Measurements from ENCODE around the gene OXCT1.
A peak's percentile ranks its signal among the peaks of the same experiment; 100 is the strongest.
"Not testable (repeated sequence)": the region's sequence is repeated elsewhere in the genome, so short reads cannot be mapped to it uniquely, and the experiment has no call there.

OXCT1 gene

GRCh38 chr5:41716382-41716781 lies 153.8 kb downstream of the OXCT1 start:
- no peak for DNase-seq (ENCODE audit: low spot score)

DNA sequence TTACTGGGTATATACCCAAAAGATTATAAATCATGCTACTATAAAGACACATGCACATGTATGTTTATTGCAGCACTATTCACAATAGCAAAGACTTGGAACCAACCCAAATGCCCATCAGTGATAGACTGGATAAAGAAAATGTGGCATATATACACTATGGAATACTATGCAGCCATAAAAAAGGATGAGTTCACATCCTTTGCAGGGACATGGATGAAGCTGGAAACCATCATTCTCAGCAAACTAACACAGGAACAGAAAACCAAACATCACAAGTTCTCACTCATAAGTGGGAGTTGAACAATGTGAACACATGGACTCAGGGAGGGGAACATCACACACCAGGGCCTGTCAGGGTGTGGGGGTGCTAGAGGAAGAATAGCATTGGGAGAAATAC lies 155.8 kb downstream of the OXCT1 start:
- not testable (repeated sequence) for DNase-seq (ENCODE audit: low spot score)

DNA sequence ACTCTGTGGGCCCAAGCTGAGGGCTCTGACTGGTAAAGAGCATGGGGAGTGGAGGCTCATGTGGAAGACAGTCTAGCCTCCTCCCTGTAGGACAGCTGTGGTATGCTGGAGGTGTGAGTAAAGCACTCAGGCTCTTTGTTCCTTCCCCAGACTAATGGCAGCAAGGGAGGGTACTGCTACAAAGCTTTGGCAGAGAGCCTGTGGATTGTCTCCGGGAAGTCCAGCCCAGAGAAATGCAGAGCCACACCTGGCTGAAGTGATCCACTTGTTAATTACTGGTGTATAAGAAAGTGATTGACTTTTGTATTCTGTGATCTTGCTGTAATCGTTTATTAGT lies 161.7 kb downstream of the OXCT1 start:
- no peak for DNase-seq (ENCODE audit: low spot score)

DNA sequence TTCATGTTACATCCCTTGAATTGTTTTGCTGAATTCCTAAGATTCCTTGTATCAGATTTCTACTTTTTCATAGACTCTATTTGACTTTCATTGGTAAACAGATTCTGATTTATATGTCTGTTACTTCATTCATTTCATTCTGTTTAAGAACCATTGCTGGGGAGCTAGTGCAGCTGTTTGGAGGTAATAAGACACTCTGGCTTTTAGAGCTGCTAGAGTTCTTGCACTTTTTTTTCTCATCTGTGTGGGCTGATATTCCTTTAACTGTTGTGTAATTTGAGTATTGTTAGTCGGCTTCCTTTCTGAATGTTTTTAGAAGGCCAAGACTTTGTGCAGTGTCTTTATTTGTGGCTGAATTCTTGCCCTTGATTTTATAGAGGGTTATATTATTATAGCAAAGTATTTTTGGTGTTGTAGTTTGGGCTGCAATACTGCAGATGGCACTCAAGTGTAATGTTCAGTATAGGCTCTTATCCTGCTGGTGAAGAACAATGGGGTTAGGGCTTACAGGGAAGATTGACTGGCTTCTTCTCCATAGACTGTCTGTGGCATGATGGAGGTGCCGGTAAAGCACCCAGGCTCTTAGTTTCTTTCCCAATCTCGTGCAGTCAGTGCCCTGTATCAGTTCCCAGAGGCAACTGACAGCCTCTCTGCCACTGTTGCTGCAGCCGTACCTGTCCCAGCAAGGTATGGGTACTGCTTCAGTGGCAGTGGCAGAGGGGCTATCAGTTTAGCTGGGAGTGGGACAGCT lies 162.2 kb downstream of the OXCT1 start:
- peak; percentile 44 for DNase-seq (ENCODE audit: low spot score)

GRCh38 chr5:41695920-41696582 lies 174.2 kb downstream of the OXCT1 start:
- DNase-seq (ENCODE audit: low spot score), result peak; percentile 56

- DNase-seq (ENCODE audit: low spot score), result peak; percentile 6
Observed at GRCh38 chr5:41686767-41687166, 183.5 kb downstream of the OXCT1 start.

DNA sequence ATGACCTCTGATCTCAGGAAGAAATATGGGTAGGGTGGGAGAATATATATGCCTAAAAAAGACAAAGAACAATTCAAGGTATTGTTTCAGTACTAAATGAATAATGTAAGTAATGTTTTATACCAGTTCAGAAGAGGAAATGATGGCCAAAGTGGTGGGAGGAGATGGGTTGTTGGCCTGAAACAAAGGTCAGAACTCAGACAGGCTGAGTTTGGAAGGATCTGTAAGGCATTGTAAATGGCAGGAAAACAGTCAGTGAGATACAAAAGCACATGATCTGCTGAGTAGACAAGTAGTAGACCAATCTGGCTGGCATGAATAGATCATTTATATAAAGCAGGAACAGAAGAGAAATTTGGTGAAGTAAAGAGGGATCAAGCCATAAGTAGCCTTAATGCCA lies 184.0 kb downstream of the OXCT1 start:
- no peak for DNase-seq (ENCODE audit: low spot score)

GRCh38 chr5:41683181-41683580 lies 187.0 kb downstream of the OXCT1 start:
- no peak for DNase-seq (ENCODE audit: low spot score)

- DNase-seq (ENCODE audit: low spot score), result no peak
Observed at GRCh38 chr5:41682641-41683040, 187.6 kb downstream of the OXCT1 start.

DNA sequence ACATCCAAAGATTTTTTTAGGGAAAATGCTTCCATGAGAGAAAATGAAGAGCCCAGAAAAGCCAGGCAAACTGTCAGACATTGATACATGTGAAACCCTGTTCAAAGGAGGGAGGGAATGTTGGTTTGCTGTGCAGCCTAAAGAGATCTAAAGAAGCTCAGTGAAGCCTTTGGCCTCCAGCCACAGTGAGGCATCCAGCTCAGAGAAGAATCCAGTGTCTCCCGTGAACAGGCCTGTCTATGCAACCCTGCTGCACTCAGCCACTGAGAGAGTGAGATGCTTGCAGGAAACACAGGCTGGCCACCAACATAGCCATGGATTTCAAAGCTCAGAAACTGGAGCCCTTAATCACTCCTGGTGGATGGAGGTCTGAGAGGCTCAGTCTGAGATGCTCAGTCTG lies 188.4 kb downstream of the OXCT1 start:
- no peak for DNase-seq (ENCODE audit: low spot score)
